Panc1 (cell line): ENCODE data around the gene MRPL14.

Source experiments
- TCF7L2 ChIP-seq: IDR thresholded peaks from 2 replicates; pipeline ENCODE4 v1.6.1; 2011; ENCODE audit warnings: mild to moderate bottlenecking, low read depth, low read length, inconsistent platforms
- TF ChIP-seq, protein P1 (sequence below): fragments of 450-650 bp; IDR thresholded peaks from 2 replicates; pipeline ENCODE4 v1.5.1; 2017; ENCODE audit warnings: mild to moderate bottlenecking

DNA sequence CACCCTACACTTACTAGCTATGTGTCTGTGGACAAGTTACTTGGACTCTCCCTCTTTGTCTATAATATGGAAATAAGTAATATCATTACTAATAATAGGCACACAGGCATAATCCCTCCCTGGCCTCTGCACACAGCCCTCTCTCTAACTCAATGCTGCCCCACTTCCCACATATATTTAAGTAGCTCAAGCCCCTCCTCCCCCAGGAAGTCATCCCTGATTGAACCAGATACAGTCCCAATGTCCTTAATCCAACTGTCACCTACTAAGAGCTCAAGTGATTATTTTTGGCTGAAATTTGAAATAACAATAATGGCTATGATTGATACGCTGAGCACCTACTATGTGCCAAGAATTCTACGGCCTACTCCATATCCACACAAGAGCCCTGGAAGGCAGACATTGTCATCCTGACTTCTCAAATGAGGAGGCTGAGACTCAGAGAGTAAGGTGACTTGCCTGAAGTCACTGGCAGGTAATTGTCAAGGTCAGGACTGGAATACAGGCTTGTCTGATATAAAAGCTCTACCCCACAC is 29.4 kb downstream of the MRPL14 start:
- TF ChIP-seq, protein P1, sequence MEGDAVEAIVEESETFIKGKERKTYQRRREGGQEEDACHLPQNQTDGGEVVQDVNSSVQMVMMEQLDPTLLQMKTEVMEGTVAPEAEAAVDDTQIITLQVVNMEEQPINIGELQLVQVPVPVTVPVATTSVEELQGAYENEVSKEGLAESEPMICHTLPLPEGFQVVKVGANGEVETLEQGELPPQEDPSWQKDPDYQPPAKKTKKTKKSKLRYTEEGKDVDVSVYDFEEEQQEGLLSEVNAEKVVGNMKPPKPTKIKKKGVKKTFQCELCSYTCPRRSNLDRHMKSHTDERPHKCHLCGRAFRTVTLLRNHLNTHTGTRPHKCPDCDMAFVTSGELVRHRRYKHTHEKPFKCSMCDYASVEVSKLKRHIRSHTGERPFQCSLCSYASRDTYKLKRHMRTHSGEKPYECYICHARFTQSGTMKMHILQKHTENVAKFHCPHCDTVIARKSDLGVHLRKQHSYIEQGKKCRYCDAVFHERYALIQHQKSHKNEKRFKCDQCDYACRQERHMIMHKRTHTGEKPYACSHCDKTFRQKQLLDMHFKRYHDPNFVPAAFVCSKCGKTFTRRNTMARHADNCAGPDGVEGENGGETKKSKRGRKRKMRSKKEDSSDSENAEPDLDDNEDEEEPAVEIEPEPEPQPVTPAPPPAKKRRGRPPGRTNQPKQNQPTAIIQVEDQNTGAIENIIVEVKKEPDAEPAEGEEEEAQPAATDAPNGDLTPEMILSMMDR: no peak
- TF ChIP-seq TCF7L2: no peak
